ENCODE results near the gene MSI2. TPM values are rescaled to one million over a fixed set of nuclear protein-coding genes. Genes with fewer than 3 reads are reported as not detected.

MSI2 gene
- total and polyA plus RNA-seq, 2 experiments from 2014 or later: 18.9 to 41.8 TPM

DNA sequence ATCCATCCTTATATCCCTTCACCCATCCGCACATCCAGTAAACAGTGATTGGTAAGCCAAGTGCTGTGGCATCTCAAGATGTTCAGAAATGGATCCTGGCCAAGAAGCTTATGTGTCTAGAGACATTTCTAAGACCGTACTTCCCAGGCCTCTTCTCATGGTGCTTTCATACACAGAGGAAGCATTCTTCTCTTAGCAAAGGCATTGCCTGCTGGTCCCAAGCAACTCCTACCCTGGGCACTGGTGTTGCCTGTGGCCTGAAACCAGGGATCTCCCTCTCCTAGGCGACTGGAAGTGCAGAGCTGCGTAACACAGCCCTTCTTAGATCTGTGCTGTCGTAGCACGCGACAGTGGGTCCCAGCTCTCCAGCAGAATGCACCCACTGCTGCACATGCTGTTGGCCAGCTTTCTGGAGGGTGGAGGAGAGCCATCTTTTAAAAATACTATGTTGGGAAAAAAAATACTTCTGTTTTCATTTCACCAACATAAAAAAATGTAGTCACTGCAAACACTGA lies 305.9 kb downstream of the MSI2 start (continued):
- TF ChIP-seq, protein P1, sequence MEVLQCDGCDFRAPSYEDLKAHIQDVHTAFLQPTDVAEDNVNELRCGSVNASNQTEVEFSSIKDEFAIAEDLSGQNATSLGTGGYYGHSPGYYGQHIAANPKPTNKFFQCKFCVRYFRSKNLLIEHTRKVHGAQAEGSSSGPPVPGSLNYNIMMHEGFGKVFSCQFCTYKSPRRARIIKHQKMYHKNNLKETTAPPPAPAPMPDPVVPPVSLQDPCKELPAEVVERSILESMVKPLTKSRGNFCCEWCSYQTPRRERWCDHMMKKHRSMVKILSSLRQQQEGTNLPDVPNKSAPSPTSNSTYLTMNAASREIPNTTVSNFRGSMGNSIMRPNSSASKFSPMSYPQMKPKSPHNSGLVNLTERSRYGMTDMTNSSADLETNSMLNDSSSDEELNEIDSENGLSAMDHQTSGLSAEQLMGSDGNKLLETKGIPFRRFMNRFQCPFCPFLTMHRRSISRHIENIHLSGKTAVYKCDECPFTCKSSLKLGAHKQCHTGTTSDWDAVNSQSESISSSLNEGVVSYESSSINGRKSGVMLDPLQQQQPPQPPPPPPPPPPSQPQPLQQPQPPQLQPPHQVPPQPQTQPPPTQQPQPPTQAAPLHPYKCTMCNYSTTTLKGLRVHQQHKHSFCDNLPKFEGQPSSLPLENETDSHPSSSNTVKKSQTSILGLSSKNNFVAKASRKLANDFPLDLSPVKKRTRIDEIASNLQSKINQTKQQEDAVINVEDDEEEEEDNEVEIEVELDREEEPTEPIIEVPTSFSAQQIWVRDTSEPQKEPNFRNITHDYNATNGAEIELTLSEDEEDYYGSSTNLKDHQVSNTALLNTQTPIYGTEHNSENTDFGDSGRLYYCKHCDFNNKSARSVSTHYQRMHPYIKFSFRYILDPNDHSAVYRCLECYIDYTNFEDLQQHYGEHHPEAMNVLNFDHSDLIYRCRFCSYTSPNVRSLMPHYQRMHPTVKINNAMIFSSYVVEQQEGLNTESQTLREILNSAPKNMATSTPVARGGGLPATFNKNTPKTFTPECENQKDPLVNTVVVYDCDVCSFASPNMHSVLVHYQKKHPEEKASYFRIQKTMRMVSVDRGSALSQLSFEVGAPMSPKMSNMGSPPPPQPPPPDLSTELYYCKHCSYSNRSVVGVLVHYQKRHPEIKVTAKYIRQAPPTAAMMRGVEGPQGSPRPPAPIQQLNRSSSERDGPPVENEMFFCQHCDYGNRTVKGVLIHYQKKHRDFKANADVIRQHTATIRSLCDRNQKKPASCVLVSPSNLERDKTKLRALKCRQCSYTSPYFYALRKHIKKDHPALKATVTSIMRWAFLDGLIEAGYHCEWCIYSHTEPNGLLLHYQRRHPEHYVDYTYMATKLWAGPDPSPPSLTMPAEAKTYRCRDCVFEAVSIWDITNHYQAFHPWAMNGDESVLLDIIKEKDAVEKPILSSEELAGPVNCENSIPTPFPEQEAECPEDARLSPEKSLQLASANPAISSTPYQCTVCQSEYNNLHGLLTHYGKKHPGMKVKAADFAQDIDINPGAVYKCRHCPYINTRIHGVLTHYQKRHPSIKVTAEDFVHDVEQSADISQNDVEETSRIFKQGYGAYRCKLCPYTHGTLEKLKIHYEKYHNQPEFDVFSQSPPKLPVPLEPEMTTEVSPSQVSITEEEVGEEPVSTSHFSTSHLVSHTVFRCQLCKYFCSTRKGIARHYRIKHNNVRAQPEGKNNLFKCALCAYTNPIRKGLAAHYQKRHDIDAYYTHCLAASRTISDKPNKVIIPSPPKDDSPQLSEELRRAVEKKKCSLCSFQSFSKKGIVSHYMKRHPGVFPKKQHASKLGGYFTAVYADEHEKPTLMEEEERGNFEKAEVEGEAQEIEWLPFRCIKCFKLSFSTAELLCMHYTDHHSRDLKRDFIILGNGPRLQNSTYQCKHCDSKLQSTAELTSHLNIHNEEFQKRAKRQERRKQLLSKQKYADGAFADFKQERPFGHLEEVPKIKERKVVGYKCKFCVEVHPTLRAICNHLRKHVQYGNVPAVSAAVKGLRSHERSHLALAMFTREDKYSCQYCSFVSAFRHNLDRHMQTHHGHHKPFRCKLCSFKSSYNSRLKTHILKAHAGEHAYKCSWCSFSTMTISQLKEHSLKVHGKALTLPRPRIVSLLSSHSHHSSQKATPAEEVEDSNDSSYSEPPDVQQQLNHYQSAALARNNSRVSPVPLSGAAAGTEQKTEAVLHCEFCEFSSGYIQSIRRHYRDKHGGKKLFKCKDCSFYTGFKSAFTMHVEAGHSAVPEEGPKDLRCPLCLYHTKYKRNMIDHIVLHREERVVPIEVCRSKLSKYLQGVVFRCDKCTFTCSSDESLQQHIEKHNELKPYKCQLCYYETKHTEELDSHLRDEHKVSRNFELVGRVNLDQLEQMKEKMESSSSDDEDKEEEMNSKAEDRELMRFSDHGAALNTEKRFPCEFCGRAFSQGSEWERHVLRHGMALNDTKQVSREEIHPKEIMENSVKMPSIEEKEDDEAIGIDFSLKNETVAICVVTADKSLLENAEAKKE (CRISPR knock-in tag; IDR thresholded peaks at IDR 0.05): no peak
- TF ChIP-seq, protein P2, sequence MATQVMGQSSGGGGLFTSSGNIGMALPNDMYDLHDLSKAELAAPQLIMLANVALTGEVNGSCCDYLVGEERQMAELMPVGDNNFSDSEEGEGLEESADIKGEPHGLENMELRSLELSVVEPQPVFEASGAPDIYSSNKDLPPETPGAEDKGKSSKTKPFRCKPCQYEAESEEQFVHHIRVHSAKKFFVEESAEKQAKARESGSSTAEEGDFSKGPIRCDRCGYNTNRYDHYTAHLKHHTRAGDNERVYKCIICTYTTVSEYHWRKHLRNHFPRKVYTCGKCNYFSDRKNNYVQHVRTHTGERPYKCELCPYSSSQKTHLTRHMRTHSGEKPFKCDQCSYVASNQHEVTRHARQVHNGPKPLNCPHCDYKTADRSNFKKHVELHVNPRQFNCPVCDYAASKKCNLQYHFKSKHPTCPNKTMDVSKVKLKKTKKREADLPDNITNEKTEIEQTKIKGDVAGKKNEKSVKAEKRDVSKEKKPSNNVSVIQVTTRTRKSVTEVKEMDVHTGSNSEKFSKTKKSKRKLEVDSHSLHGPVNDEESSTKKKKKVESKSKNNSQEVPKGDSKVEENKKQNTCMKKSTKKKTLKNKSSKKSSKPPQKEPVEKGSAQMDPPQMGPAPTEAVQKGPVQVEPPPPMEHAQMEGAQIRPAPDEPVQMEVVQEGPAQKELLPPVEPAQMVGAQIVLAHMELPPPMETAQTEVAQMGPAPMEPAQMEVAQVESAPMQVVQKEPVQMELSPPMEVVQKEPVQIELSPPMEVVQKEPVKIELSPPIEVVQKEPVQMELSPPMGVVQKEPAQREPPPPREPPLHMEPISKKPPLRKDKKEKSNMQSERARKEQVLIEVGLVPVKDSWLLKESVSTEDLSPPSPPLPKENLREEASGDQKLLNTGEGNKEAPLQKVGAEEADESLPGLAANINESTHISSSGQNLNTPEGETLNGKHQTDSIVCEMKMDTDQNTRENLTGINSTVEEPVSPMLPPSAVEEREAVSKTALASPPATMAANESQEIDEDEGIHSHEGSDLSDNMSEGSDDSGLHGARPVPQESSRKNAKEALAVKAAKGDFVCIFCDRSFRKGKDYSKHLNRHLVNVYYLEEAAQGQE (IDR thresholded peaks at IDR 0.05; ENCODE audit: unreplicated experiment): no peak
- TF ChIP-seq NANOG (IDR thresholded peaks at IDR 0.05; ENCODE audit: borderline replicate concordance) (no peak), STAT1 (IDR thresholded peaks at IDR 0.05; ENCODE audit: unreplicated experiment) (no peak), ZNF331 (CRISPR knock-in tag; IDR thresholded peaks at IDR 0.05; ENCODE audit: low read depth) (no peak), JUNB (IDR thresholded peaks at IDR 0.05; ENCODE audit: unreplicated experiment) (no peak), POLR2AphosphoS5 (IDR thresholded peaks at IDR 0.05; ENCODE audit: low read depth) (no peak), ZNF114 (CRISPR knock-in tag; IDR thresholded peaks at IDR 0.05) (no peak)
- TF ChIP-seq, protein P3, sequence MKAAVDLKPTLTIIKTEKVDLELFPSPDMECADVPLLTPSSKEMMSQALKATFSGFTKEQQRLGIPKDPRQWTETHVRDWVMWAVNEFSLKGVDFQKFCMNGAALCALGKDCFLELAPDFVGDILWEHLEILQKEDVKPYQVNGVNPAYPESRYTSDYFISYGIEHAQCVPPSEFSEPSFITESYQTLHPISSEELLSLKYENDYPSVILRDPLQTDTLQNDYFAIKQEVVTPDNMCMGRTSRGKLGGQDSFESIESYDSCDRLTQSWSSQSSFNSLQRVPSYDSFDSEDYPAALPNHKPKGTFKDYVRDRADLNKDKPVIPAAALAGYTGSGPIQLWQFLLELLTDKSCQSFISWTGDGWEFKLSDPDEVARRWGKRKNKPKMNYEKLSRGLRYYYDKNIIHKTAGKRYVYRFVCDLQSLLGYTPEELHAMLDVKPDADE (IDR thresholded peaks at IDR 0.05): no peak

Data from GM23338 (cell line).